Mammary epithelial cell (primary cell): ENCODE results near the gene TRAPPC10.
"Not testable (repeated sequence)": the region's sequence is repeated elsewhere in the genome, so short reads cannot be mapped to it uniquely, and the experiment has no call there.

Source experiments
- EZH2 ChIP-seq: IDR thresholded peaks from 2 replicates; pipeline ENCODE4 v1.6.1; 2012; ENCODE audit warnings: low read length, inconsistent platforms, borderline replicate concordance
- TF ChIP-seq, protein P1 (sequence below), 2 donors: IDR thresholded peaks in 1 of 2; conservative IDR thresholded peaks in 1 of 2; 2 replicates each; pipeline ENCODE4 v1.5.1; 2011 to 2012; ENCODE audit warnings: inconsistent platforms in 2 of 2, low read length in 2 of 2, mild to moderate bottlenecking in 2 of 2, control low read depth in 1 of 2, low read depth in 1 of 2; ENCODE audit not compliant: insufficient read depth in 1 of 2; ENCODE audit errors: extremely low read depth in 1 of 2

DNA sequence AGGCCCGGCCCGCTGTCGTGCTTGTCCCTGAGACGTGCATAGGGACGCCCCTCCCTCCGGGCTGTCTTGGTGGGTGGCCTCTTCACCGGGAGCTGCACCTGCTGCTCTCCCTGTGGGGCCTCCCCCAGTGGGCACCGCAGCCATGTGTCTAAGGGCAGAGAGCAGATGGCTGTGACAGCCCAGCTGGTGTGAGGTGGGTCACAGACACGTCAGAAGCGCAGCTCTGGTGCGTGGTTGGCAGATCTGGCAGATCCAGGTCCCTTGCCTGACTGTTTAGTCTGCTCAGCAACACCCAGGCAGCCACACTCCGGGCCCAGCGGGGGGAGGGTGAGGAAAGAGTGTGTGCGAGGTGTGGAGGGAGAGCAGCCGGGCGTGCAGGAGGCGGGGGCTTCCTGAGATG, 131.3 kb downstream of the TRAPPC10 start:
- TF ChIP-seq, protein P1, sequence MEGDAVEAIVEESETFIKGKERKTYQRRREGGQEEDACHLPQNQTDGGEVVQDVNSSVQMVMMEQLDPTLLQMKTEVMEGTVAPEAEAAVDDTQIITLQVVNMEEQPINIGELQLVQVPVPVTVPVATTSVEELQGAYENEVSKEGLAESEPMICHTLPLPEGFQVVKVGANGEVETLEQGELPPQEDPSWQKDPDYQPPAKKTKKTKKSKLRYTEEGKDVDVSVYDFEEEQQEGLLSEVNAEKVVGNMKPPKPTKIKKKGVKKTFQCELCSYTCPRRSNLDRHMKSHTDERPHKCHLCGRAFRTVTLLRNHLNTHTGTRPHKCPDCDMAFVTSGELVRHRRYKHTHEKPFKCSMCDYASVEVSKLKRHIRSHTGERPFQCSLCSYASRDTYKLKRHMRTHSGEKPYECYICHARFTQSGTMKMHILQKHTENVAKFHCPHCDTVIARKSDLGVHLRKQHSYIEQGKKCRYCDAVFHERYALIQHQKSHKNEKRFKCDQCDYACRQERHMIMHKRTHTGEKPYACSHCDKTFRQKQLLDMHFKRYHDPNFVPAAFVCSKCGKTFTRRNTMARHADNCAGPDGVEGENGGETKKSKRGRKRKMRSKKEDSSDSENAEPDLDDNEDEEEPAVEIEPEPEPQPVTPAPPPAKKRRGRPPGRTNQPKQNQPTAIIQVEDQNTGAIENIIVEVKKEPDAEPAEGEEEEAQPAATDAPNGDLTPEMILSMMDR (conservative IDR thresholded peaks at IDR 0.05 in 1 of 2, IDR thresholded peaks at IDR 0.05 in 1 of 2; ENCODE audit: extremely low read depth in 1 of 2, insufficient read depth in 1 of 2, low read depth in 1 of 2, low read length in 2 of 2) = not testable (repeated sequence)
- not testable (repeated sequence) for TF ChIP-seq EZH2
